Measurements from ENCODE around the gene FAM168A.
"Not testable (repeated sequence)": the region's sequence is repeated elsewhere in the genome, so short reads cannot be mapped to it uniquely, and the experiment has no call there.

The FAM168A gene

GRCh38 chr11:73592640-73593039 is 5.3 kb downstream of the FAM168A start:
- DNase-seq: no peak

GRCh38 chr11:73591743-73592142 is 6.2 kb downstream of the FAM168A start:
- DNase-seq: no peak

GRCh38 chr11:73590991-73591390 is 6.9 kb downstream of the FAM168A start:
- no peak for DNase-seq

- DNase-seq: no peak
Measured at GRCh38 chr11:73586791-73587190, 11.1 kb downstream of the FAM168A start.

- DNase-seq: no peak
Measured at GRCh38 chr11:73585834-73586575, 11.9 kb downstream of the FAM168A start.

- no peak for DNase-seq
Measured at GRCh38 chr11:73584831-73585230, 13.1 kb downstream of the FAM168A start.

- no peak for DNase-seq
Measured at GRCh38 chr11:73582653-73583052, 15.3 kb downstream of the FAM168A start.

GRCh38 chr11:73580749-73581148 is 17.2 kb downstream of the FAM168A start:
- DNase-seq: not testable (repeated sequence)

- no peak for DNase-seq
Measured at GRCh38 chr11:73579641-73580434, 18.1 kb downstream of the FAM168A start.

GRCh38 chr11:73578592-73579185 is 19.2 kb downstream of the FAM168A start:
- no peak for DNase-seq

GRCh38 chr11:73577496-73577917 is 20.4 kb downstream of the FAM168A start:
- DNase-seq: no peak

- no peak for DNase-seq
Measured at GRCh38 chr11:73576185-73576614, 21.7 kb downstream of the FAM168A start.

GRCh38 chr11:73571982-73572381 is 25.9 kb downstream of the FAM168A start:
- DNase-seq: not testable (repeated sequence)

- DNase-seq: no peak
Measured at GRCh38 chr11:73570415-73571114, 27.3 kb downstream of the FAM168A start.

GRCh38 chr11:73566977-73567755 is 30.7 kb downstream of the FAM168A start:
- no peak for DNase-seq

- DNase-seq: no peak
Measured at GRCh38 chr11:73566422-73566821, 31.5 kb downstream of the FAM168A start.

GRCh38 chr11:73565804-73566203 is 32.1 kb downstream of the FAM168A start:
- no peak for DNase-seq

- DNase-seq: no peak
Measured at GRCh38 chr11:73564903-73565302, 33.0 kb downstream of the FAM168A start.

- no peak for DNase-seq
Measured at GRCh38 chr11:73563539-73564200, 34.2 kb downstream of the FAM168A start.

GRCh38 chr11:73559743-73560142 is 38.2 kb downstream of the FAM168A start:
- DNase-seq: no peak

GRCh38 chr11:73556966-73557365 is 40.9 kb downstream of the FAM168A start:
- no peak for DNase-seq

GRCh38 chr11:73555615-73556014 is 42.3 kb downstream of the FAM168A start:
- no peak for DNase-seq

Data from NCI-H446 treated with DMSO at 0.1 percent for 48 hours (cell line).